Endodermal cell (in vitro differentiated cells): ENCODE measurements around the gene ARAP3. TPM values are rescaled to one million over a fixed set of nuclear protein-coding genes. Genes with fewer than 3 reads are reported as not detected.

Experiments used
- DNase-seq: peaks from one replicate; pipeline ENCODE4 v3.0.0-alpha.2; 2017
- H3K27ac ChIP-seq: 2 replicates; pipeline ENCODE4 v1.5.1; 2013; ENCODE audit warnings: mild to moderate bottlenecking, low read depth, low read length, moderate library complexity
- H3K27me3 ChIP-seq: 2 replicates; pipeline ENCODE4 v1.6.1; 2013; ENCODE audit warnings: mild to moderate bottlenecking, low read length, moderate library complexity; ENCODE audit not compliant: insufficient read depth, control insufficient read depth, poor library complexity, severe bottlenecking
- H3K36me3 ChIP-seq: 2 replicates; pipeline ENCODE4 v1.7.0; 2013; ENCODE audit warnings: mild to moderate bottlenecking, low read length, moderate library complexity; ENCODE audit not compliant: control insufficient read depth, insufficient read depth
- H3K4me1 ChIP-seq: one replicate; pipeline ENCODE4 v1.7.0; 2013; ENCODE audit warnings: low read length; ENCODE audit not compliant: control insufficient read depth, insufficient read depth
- H3K4me3 ChIP-seq: 2 replicates; pipeline ENCODE4 v1.5.1; 2013; ENCODE audit warnings: mild to moderate bottlenecking, low read length, moderate library complexity
- H3K9ac ChIP-seq: 2 replicates; pipeline ENCODE4 v1.6.1; 2013; ENCODE audit warnings: mild to moderate bottlenecking, low read length, moderate library complexity; ENCODE audit not compliant: poor library complexity, severe bottlenecking; ENCODE audit errors: extremely low read depth
- H3K9me3 ChIP-seq: 2 replicates; pipeline ENCODE4 v1.6.1; 2013; ENCODE audit warnings: mild to moderate bottlenecking, low read length, moderate library complexity; ENCODE audit not compliant: control insufficient read depth
- H3K27ac Mint-ChIP-seq: 2 replicates; pipeline ENCODE4 v1.8.0; 2020; ENCODE audit warnings: mixed read lengths
- H3K27me3 Mint-ChIP-seq: 2 replicates; pipeline ENCODE4 v1.8.0; 2021; ENCODE audit warnings: mild to moderate bottlenecking, mixed read lengths; ENCODE audit not compliant: insufficient read depth
- H3K36me3 Mint-ChIP-seq: 2 replicates; pipeline ENCODE4 v1.8.0; 2020; ENCODE audit warnings: low read depth, mixed read lengths
- H3K4me1 Mint-ChIP-seq: 2 replicates; pipeline ENCODE4 v1.8.0; 2020; ENCODE audit warnings: mixed read lengths
- H3K4me3 Mint-ChIP-seq: 2 replicates; pipeline ENCODE4 v1.8.0; 2020; ENCODE audit warnings: mild to moderate bottlenecking, moderate library complexity, mixed read lengths
- H3K9me3 Mint-ChIP-seq: 2 replicates; pipeline ENCODE4 v1.8.0; 2020; ENCODE audit warnings: mild to moderate bottlenecking, mixed read lengths
- WGBS, 2 experiments: methylation state at CpG; one replicate each; pipeline versions ENCODE4 v1.1.5 to v1.1.7; 2013; ENCODE audit warnings: missing lambda C conversion rate in 2 of 2, mixed read lengths in 1 of 2; ENCODE audit not compliant: insufficient coverage in 1 of 2, insufficient read length in 1 of 2; 5-methylcytosine and 5-hydroxymethylcytosine counted together
- total RNA-seq, 2 donors: library from RNA; stranded (reverse); fragmentation: NEBNext Ultra II Directional in 1 of 2; extraction: Animal tissue kit (Norgen Biotek cat#: 25700) in 1 of 2; gene quantifications; 2 replicates in 1 of 2; 3 replicates in 1 of 2; pipeline ENCODE4 v1.2.1, GENCODE V29; 2021
- TF ChIP-seq, protein P1 (sequence below): fragments of 200-600 bp; sonication (generic); conservative IDR thresholded peaks from 2 replicates; pipeline ENCODE4 v1.5.0; 2021; ENCODE audit warnings: antibody characterized with exemption, mild to moderate bottlenecking

ARAP3 gene
- total RNA-seq, 2 donors from 2014 or later = 32.5 to 41.3 TPM

DNA sequence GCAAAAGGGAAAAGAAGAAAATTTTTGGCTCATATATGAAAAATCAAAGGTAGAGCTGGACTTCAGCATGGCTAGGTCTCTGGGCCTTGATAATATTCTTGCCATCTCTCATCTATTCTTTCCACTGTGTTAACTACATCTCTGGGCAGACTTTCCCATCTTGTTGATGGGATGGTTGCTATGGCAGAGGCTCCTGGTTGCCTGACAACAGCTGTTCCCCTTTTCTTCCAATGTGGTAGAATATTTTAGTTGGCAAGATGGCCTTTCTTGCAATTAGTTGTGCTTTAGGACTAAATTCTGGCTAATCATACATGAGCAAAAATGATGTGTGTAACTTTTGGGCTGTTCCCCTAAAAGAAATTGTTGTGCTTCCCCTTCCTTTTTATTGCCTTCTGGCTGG lies 40.2 kb upstream of the ARAP3 start:
- Mint-ChIP-seq H3K27me3 (no peaks in the 10 kb centered on the region), H3K36me3 (no peaks in the 10 kb centered on the region), H3K27ac (no peak overlapping the region), H3K9me3 (no peaks in the 10 kb centered on the region), H3K4me3 (no peak overlapping the region), H3K4me1 (no peaks in the 10 kb centered on the region)
- H3K9ac ChIP-seq = no peak overlapping the region
- no peaks in the 10 kb centered on the region for H3K9me3 ChIP-seq
- TF ChIP-seq, protein P1, sequence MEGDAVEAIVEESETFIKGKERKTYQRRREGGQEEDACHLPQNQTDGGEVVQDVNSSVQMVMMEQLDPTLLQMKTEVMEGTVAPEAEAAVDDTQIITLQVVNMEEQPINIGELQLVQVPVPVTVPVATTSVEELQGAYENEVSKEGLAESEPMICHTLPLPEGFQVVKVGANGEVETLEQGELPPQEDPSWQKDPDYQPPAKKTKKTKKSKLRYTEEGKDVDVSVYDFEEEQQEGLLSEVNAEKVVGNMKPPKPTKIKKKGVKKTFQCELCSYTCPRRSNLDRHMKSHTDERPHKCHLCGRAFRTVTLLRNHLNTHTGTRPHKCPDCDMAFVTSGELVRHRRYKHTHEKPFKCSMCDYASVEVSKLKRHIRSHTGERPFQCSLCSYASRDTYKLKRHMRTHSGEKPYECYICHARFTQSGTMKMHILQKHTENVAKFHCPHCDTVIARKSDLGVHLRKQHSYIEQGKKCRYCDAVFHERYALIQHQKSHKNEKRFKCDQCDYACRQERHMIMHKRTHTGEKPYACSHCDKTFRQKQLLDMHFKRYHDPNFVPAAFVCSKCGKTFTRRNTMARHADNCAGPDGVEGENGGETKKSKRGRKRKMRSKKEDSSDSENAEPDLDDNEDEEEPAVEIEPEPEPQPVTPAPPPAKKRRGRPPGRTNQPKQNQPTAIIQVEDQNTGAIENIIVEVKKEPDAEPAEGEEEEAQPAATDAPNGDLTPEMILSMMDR = no peak
- H3K27ac ChIP-seq = no peak overlapping the region
- no peak for DNase-seq
- no peaks in the 10 kb centered on the region for H3K27me3 ChIP-seq
- H3K4me3 ChIP-seq = no peak overlapping the region
- H3K4me1 ChIP-seq = no peaks in the 10 kb centered on the region
- H3K36me3 ChIP-seq = no peaks in the 10 kb centered on the region

DNA sequence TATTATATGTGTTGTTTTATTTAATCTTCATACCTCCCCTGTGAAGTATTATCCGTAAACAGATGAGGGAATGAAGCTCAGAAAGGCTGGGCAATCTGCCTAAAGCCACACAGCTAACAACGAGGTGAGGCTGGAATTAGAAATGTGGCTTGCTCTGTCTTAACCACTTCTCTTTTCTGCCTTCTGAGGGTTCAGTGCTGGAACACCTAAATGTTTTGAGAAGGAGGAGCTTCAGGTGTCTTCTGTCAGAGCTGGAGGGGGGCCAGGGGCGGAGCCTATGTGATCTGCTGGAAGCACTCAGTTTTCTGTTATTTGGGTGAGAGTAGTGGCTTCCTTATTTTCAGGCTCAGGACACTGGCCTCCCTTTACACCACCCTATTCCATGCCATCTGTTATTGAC lies 35.0 kb upstream of the ARAP3 start:
- Histone ChIP-seq H3K27me3 (no peaks in the 10 kb centered on the region), H3K9ac (no peak overlapping the region), H3K27ac (no peak overlapping the region), H3K4me1 (peaks cover 20% of the 10 kb centered on the region), H3K4me3 (no peak overlapping the region), H3K36me3 (no peaks in the 10 kb centered on the region), H3K9me3 (no peaks in the 10 kb centered on the region)
- 92 to 95% methylated on average over 2 to 3 of the region's 3 CpGs for WGBS, 2 experiments
- Mint-ChIP-seq H3K4me3 (no peak overlapping the region), H3K36me3 (no peaks in the 10 kb centered on the region), H3K27me3 (no peaks in the 10 kb centered on the region), H3K9me3 (no peaks in the 10 kb centered on the region), H3K27ac (no peak overlapping the region), H3K4me1 (peaks cover 17% of the 10 kb centered on the region)
- TF ChIP-seq, protein P1 = no peak
- no peak for DNase-seq

DNA sequence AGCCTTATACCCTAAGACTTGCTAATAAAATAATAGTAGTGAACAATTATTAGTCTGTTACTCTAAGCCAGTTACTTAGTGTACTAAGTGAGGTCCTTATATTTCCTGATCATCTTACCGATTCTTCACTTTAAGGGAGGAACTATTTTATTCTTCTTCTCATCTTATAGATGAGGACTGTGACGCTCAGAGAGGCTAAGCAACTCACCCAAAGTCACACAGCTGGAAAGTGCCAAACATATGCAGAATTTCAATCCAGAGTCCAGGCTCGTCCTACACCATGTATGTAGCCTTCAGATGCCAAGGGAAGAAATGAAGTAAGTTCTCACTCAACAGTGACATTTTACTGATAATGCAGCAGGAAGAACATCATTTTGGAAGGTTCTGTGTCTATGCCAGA lies 34.4 kb upstream of the ARAP3 start:
- H3K27me3 Mint-ChIP-seq = no peaks in the 10 kb centered on the region
- no peak for DNase-seq
- H3K27ac ChIP-seq = no peak overlapping the region
- no peak overlapping the region for H3K4me3 Mint-ChIP-seq
- no peaks in the 10 kb centered on the region for H3K36me3 Mint-ChIP-seq
- H3K4me1 Mint-ChIP-seq = peaks cover 17% of the 10 kb centered on the region
- H3K4me1 ChIP-seq = peaks cover 20% of the 10 kb centered on the region
- H3K27ac Mint-ChIP-seq = no peak overlapping the region
- H3K27me3 ChIP-seq = no peaks in the 10 kb centered on the region
- no peak overlapping the region for H3K4me3 ChIP-seq
- TF ChIP-seq, protein P1 = no peak
- no peak overlapping the region for H3K9ac ChIP-seq
- 85 to 92% methylated on average over 2 to 3 of the region's 3 CpGs for WGBS, 2 experiments
- H3K9me3 Mint-ChIP-seq = no peaks in the 10 kb centered on the region
- no peaks in the 10 kb centered on the region for H3K36me3 ChIP-seq
- no peaks in the 10 kb centered on the region for H3K9me3 ChIP-seq
